ENCODE measurements around the gene UGT8. TPM values are rescaled to one million over a fixed set of nuclear protein-coding genes. Genes with fewer than 3 reads are reported as not detected.
A peak's percentile ranks its signal among the peaks of the same experiment; 100 is the strongest.

UGT8 gene
- total RNA-seq (2014; rRNA removed; shearing (Covaris generic); ENCODE audit: low replicate concordance) = not detected in 2 replicates

- H2AFZ ChIP-seq (ENCODE audit: low read length) = peak within 1 kb of the TSS; percentile 62; the same call in 1 of the 2 replicates
- H3K27me3 ChIP-seq (ENCODE audit: low read length) = no peaks in the 10 kb centered on the region
- no peaks in the 10 kb centered on the region for H3K9me2 ChIP-seq (replicated peaks; ENCODE audit: insufficient read depth, low read length)
- no peak within 1 kb of the TSS for H3K9ac ChIP-seq (ENCODE audit: low read length)
- no peaks in the 10 kb centered on the region for H4K20me1 ChIP-seq (ENCODE audit: insufficient read depth, low read depth, low read length)
- no peaks in the 10 kb centered on the region for H3K36me3 ChIP-seq (ENCODE audit: insufficient read depth, low read length)
- DNase-seq = no peak
- H3K4me3 ChIP-seq (ENCODE audit: low read length) = peak within 1 kb of the TSS; percentile 56; the same call in 1 of the 2 replicates
- H3K4me2 ChIP-seq (ENCODE audit: low read depth, low read length, poor library complexity, severe bottlenecking) = peak within 1 kb of the TSS; percentile 67
- H3K9me3 ChIP-seq (ENCODE audit: low read length) = no peaks in the 10 kb centered on the region
- H3K4me1 ChIP-seq (ENCODE audit: low read length) = peaks cover 15% of the 10 kb centered on the region
- no peak within 1 kb of the TSS for H3K27ac ChIP-seq (ENCODE audit: low read length)
- H3K79me2 ChIP-seq (ENCODE audit: low read length) = no peaks in the 10 kb centered on the region
Observed at GRCh38 chr4:114598191-114599121, at the start of gene UGT8. Gene UGT8, plus strand, starts transcription at chr4:114598807. Its CDS starts 24,074 bp downstream, at chr4:114622881.

- Histone ChIP-seq H3K36me3 (ENCODE audit: insufficient read depth, low read length) (no peaks in the 10 kb centered on the region), H3K9me2 (replicated peaks; ENCODE audit: insufficient read depth, low read length) (no peaks in the 10 kb centered on the region; the same call in 1 of the 2 replicates), H2AFZ (ENCODE audit: low read length) (no peak overlapping the region), H4K20me1 (ENCODE audit: insufficient read depth, low read depth, low read length) (no peaks in the 10 kb centered on the region), H3K9me3 (ENCODE audit: low read length) (no peaks in the 10 kb centered on the region), H3K4me1 (ENCODE audit: low read length) (no peaks in the 10 kb centered on the region), H3K27ac (ENCODE audit: low read length) (no peak overlapping the region), H3K4me2 (ENCODE audit: low read depth, low read length, poor library complexity, severe bottlenecking) (no peak overlapping the region), H3K4me3 (ENCODE audit: low read length) (no peak overlapping the region), H3K9ac (ENCODE audit: low read length) (no peak overlapping the region), H3K27me3 (ENCODE audit: low read length) (no peaks in the 10 kb centered on the region), H3K79me2 (ENCODE audit: low read length) (no peaks in the 10 kb centered on the region)
- no peak for DNase-seq
Observed at GRCh38 chr4:114549638-114550037, 49.0 kb upstream of the UGT8 start.

- Histone ChIP-seq H3K27ac (ENCODE audit: low read length) (no peak overlapping the region), H3K4me1 (ENCODE audit: low read length) (no peaks in the 10 kb centered on the region), H3K9ac (ENCODE audit: low read length) (no peak overlapping the region), H3K9me2 (replicated peaks; ENCODE audit: insufficient read depth, low read length) (no peaks in the 10 kb centered on the region; the same call in 1 of the 2 replicates), H3K27me3 (ENCODE audit: low read length) (no peaks in the 10 kb centered on the region), H3K79me2 (ENCODE audit: low read length) (no peaks in the 10 kb centered on the region), H3K36me3 (ENCODE audit: insufficient read depth, low read length) (no peaks in the 10 kb centered on the region), H3K9me3 (ENCODE audit: low read length) (peaks cover 6% of the 10 kb centered on the region), H3K4me2 (ENCODE audit: low read depth, low read length, poor library complexity, severe bottlenecking) (no peak overlapping the region), H3K4me3 (ENCODE audit: low read length) (no peak overlapping the region), H4K20me1 (ENCODE audit: insufficient read depth, low read depth, low read length) (no peaks in the 10 kb centered on the region), H2AFZ (ENCODE audit: low read length) (no peak overlapping the region)
- no peak for DNase-seq
Observed at GRCh38 chr4:114558446-114559020, 40.1 kb upstream of the UGT8 start.

GRCh38 chr4:114561590-114561989 lies 37.0 kb upstream of the UGT8 start:
- H3K9me2 ChIP-seq (replicated peaks; ENCODE audit: insufficient read depth, low read length) = no peaks in the 10 kb centered on the region
- no peaks in the 10 kb centered on the region for H3K27me3 ChIP-seq (ENCODE audit: low read length)
- H3K9ac ChIP-seq (ENCODE audit: low read length) = no peak overlapping the region
- H3K79me2 ChIP-seq (ENCODE audit: low read length) = no peaks in the 10 kb centered on the region
- H3K4me2 ChIP-seq (ENCODE audit: low read depth, low read length, poor library complexity, severe bottlenecking) = no peak overlapping the region
- H2AFZ ChIP-seq (ENCODE audit: low read length) = no peak overlapping the region
- no peaks in the 10 kb centered on the region for H3K36me3 ChIP-seq (ENCODE audit: insufficient read depth, low read length)
- no peak overlapping the region for H3K4me3 ChIP-seq (ENCODE audit: low read length)
- no peak overlapping the region for H3K27ac ChIP-seq (ENCODE audit: low read length)
- no peak for DNase-seq
- H3K9me3 ChIP-seq (ENCODE audit: low read length) = peaks cover 6% of the 10 kb centered on the region
- no peaks in the 10 kb centered on the region for H4K20me1 ChIP-seq (ENCODE audit: insufficient read depth, low read depth, low read length)
- no peaks in the 10 kb centered on the region for H3K4me1 ChIP-seq (ENCODE audit: low read length)

- H3K79me2 ChIP-seq (ENCODE audit: low read length) = no peaks in the 10 kb centered on the region
- no peak overlapping the region for H3K9ac ChIP-seq (ENCODE audit: low read length)
- H4K20me1 ChIP-seq (ENCODE audit: insufficient read depth, low read depth, low read length) = no peaks in the 10 kb centered on the region
- H2AFZ ChIP-seq (ENCODE audit: low read length) = no peak overlapping the region
- no peak overlapping the region for H3K27ac ChIP-seq (ENCODE audit: low read length)
- H3K4me2 ChIP-seq (ENCODE audit: low read depth, low read length, poor library complexity, severe bottlenecking) = no peak overlapping the region
- H3K9me2 ChIP-seq (replicated peaks; ENCODE audit: insufficient read depth, low read length) = no peaks in the 10 kb centered on the region
- H3K27me3 ChIP-seq (ENCODE audit: low read length) = no peaks in the 10 kb centered on the region
- H3K4me3 ChIP-seq (ENCODE audit: low read length) = no peak overlapping the region
- no peaks in the 10 kb centered on the region for H3K36me3 ChIP-seq (ENCODE audit: insufficient read depth, low read length)
- peaks cover 6% of the 10 kb centered on the region for H3K9me3 ChIP-seq (ENCODE audit: low read length)
- H3K4me1 ChIP-seq (ENCODE audit: low read length) = no peaks in the 10 kb centered on the region
- no peak for DNase-seq
Observed at GRCh38 chr4:114562176-114562904, 36.3 kb upstream of the UGT8 start.

- no peaks in the 10 kb centered on the region; the same call in 1 of the 2 replicates for H3K9me3 ChIP-seq (ENCODE audit: low read length)
Observed at GRCh38 chr4:114563536-114564315, 34.9 kb upstream of the UGT8 start.

GRCh38 chr4:114577386-114577785 lies 21.2 kb upstream of the UGT8 start:
- no peaks in the 10 kb centered on the region for H3K9me3 ChIP-seq (ENCODE audit: low read length)
- H3K9me2 ChIP-seq (replicated peaks; ENCODE audit: insufficient read depth, low read length) = no peaks in the 10 kb centered on the region
- H3K79me2 ChIP-seq (ENCODE audit: low read length) = no peaks in the 10 kb centered on the region
- no peak for DNase-seq
- H4K20me1 ChIP-seq (ENCODE audit: insufficient read depth, low read depth, low read length) = no peaks in the 10 kb centered on the region
- H3K27me3 ChIP-seq (ENCODE audit: low read length) = no peaks in the 10 kb centered on the region
- no peak overlapping the region for H3K27ac ChIP-seq (ENCODE audit: low read length)
- H3K9ac ChIP-seq (ENCODE audit: low read length) = no peak overlapping the region
- H3K4me2 ChIP-seq (ENCODE audit: low read depth, low read length, poor library complexity, severe bottlenecking) = no peak overlapping the region
- no peak overlapping the region for H2AFZ ChIP-seq (ENCODE audit: low read length)
- H3K4me3 ChIP-seq (ENCODE audit: low read length) = no peak overlapping the region
- no peaks in the 10 kb centered on the region for H3K4me1 ChIP-seq (ENCODE audit: low read length)
- H3K36me3 ChIP-seq (ENCODE audit: insufficient read depth, low read length) = no peaks in the 10 kb centered on the region

More at GRCh38 chr4:114563536-114564315, 34.9 kb upstream of the UGT8 start:
- no peaks in the 10 kb centered on the region for H3K27me3 ChIP-seq (ENCODE audit: low read length)
- no peak for DNase-seq
- no peaks in the 10 kb centered on the region for H3K9me2 ChIP-seq (replicated peaks; ENCODE audit: insufficient read depth, low read length)
- no peaks in the 10 kb centered on the region for H3K36me3 ChIP-seq (ENCODE audit: insufficient read depth, low read length)
- H3K4me2 ChIP-seq (ENCODE audit: low read depth, low read length, poor library complexity, severe bottlenecking) = no peak overlapping the region
- H3K27ac ChIP-seq (ENCODE audit: low read length) = no peak overlapping the region
- H3K9ac ChIP-seq (ENCODE audit: low read length) = no peak overlapping the region
- no peaks in the 10 kb centered on the region for H4K20me1 ChIP-seq (ENCODE audit: insufficient read depth, low read depth, low read length)
- no peak overlapping the region for H3K4me3 ChIP-seq (ENCODE audit: low read length)
- H3K4me1 ChIP-seq (ENCODE audit: low read length) = no peaks in the 10 kb centered on the region
- no peaks in the 10 kb centered on the region for H3K79me2 ChIP-seq (ENCODE audit: low read length)
- no peak overlapping the region for H2AFZ ChIP-seq (ENCODE audit: low read length)

Measured in Karpas-422 (cell line).